ENCODE data around the gene LPCAT1.
"Not testable (repeated sequence)": the region's sequence is repeated elsewhere in the genome, so short reads cannot be mapped to it uniquely, and the experiment has no call there.

Gene LPCAT1

DNA sequence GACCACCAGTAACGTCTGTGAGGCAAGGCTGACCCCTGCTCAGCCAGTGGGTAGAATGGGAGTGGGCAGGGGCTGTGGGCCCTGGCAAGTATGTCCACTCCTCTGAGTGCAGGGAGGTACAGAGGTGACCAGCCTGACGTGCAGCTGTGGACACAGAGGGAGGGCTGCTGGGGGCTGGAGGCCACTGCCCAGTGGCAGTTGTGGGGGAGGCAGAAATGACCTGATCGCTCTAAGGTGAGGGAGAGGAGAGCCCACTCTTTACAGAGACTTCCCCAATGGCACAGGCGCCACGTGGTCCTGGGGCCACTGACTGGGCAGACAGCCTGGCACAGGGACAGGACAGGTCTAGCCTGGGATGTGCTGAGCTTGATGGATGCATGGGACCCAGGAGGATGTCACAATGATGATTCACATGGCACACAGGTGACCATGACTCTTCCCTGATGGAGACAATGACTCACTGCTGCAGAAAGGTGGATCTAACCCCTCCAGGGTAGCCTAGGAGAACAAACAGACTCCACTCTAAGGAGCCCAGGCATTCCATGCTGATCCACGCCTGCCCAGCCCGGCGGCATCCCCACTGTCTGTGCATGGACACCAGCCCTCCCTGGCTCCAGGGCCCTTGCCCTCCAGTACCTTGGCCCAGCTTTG, 7.7 kb downstream of the LPCAT1 start:
- H3K4me3 ChIP-seq: no peak overlapping the region
- TF ChIP-seq Cebpa-rat (IDR thresholded peaks at IDR 0.05): no peak

GRCh38 chr5:1515311-1515920, 8.3 kb downstream of the LPCAT1 start:
- no peak overlapping the region for H3K4me2 ChIP-seq
- H3K4me3 ChIP-seq: no peak overlapping the region
- no peak overlapping the region for H3K9ac ChIP-seq

More for the DNA sequence above, 7.7 kb downstream of the LPCAT1 start:
- Histone ChIP-seq H3K9ac (no peak overlapping the region), H3K27ac (peak overlapping the region; percentile 35; the same call in 1 of the 2 replicates), H3K9me3 (no peaks in the 10 kb centered on the region), H3K36me3 (peaks cover 93% of the 10 kb centered on the region), H3K4me1 (peaks cover 73% of the 10 kb centered on the region), H3K27me3 (no peaks in the 10 kb centered on the region), H4K20me1 (peaks cover 100% of the 10 kb centered on the region), H3K4me2 (no peak overlapping the region)

GRCh38 chr5:1514819-1515310, 8.9 kb downstream of the LPCAT1 start:
- not testable (repeated sequence) for H3K4me2 ChIP-seq, H3K9ac ChIP-seq, H3K27ac ChIP-seq, H3K9me3 ChIP-seq, H3K4me3 ChIP-seq, H3K27me3 ChIP-seq
- Histone ChIP-seq H3K4me1 (peaks cover 69% of the 10 kb centered on the region), H4K20me1 (peaks cover 100% of the 10 kb centered on the region), H3K36me3 (peaks cover 94% of the 10 kb centered on the region)

More at GRCh38 chr5:1515311-1515920, 8.3 kb downstream of the LPCAT1 start:
- H3K36me3 ChIP-seq: peaks cover 94% of the 10 kb centered on the region
- H3K27me3 ChIP-seq: no peaks in the 10 kb centered on the region
- H3K4me1 ChIP-seq: peaks cover 72% of the 10 kb centered on the region
- peak overlapping the region; percentile 35; the same call in 1 of the 2 replicates for H3K27ac ChIP-seq
- no peak for TF ChIP-seq Cebpa-rat (IDR thresholded peaks at IDR 0.05)
- H3K9me3 ChIP-seq: no peaks in the 10 kb centered on the region
- H4K20me1 ChIP-seq: peaks cover 100% of the 10 kb centered on the region

GRCh38 chr5:1514027-1514818, 9.5 kb downstream of the LPCAT1 start:
- Histone ChIP-seq H3K9me3 (no peaks in the 10 kb centered on the region), H3K9ac (peak overlapping the region; percentile 27; the same call in 1 of the 2 replicates), H3K4me3 (no peak overlapping the region), H3K36me3 (peaks cover 94% of the 10 kb centered on the region), H3K4me2 (no peak overlapping the region; the same call in 1 of the 2 replicates), H3K27ac (peak overlapping the region; percentile 19; the same call in 1 of the 2 replicates), H3K27me3 (no peaks in the 10 kb centered on the region), H3K4me1 (peaks cover 62% of the 10 kb centered on the region), H4K20me1 (peaks cover 100% of the 10 kb centered on the region)
- no peak for TF ChIP-seq Cebpa-rat (IDR thresholded peaks at IDR 0.05)

DNA sequence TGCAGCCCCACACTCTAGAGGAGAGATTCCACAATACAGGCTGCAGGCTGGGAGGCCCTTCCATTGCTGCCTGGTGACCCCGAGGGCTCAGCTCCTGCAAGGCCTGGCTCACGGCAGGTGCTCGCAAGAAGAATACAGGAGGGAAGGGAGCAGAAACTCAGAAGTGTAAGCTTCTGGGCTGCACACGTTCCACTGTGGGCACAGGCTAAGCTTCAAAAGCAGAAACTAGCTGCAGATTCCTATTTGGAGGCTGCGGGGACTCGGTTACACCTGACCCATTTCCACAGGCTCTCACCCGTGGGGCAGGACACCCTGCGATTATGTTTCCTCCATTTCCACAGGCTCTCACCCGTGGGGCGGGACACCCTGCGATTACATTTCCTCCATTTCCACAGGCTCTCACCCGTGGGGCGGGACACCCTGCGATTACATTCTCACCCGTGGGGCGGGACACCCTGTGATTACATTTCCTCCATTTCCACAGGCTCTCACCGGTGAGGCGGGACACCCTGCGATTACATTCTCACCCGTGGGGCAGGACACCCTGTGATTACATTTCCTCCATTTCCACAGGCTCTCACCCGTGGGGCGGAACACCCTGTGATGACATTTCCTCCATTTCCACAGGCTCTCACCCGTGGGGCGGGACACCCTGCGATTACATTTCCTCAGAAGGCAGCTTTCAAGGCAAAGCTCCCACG, 10.3 kb downstream of the LPCAT1 start:
- no peak for TF ChIP-seq Cebpa-rat (IDR thresholded peaks at IDR 0.05)
- peak overlapping the region; percentile 27; the same call in 1 of the 2 replicates for H3K9ac ChIP-seq
- H3K36me3 ChIP-seq: peaks cover 94% of the 10 kb centered on the region
- no peak overlapping the region; the same call in 1 of the 2 replicates for H3K4me2 ChIP-seq
- H3K9me3 ChIP-seq: no peaks in the 10 kb centered on the region
- no peaks in the 10 kb centered on the region for H3K27me3 ChIP-seq
- peaks cover 100% of the 10 kb centered on the region for H4K20me1 ChIP-seq
- H3K4me1 ChIP-seq: peaks cover 55% of the 10 kb centered on the region
- H3K4me3 ChIP-seq: no peak overlapping the region
- peak overlapping the region; percentile 19; the same call in 1 of the 2 replicates for H3K27ac ChIP-seq

- Histone ChIP-seq H3K4me1 (peaks cover 51% of the 10 kb centered on the region), H3K4me3 (no peak overlapping the region), H3K9me3 (no peaks in the 10 kb centered on the region), H3K9ac (no peak overlapping the region), H3K4me2 (no peak overlapping the region), H4K20me1 (peaks cover 100% of the 10 kb centered on the region), H3K27ac (no peak overlapping the region), H3K27me3 (no peaks in the 10 kb centered on the region), H3K36me3 (peaks cover 94% of the 10 kb centered on the region)
- no peak for TF ChIP-seq Cebpa-rat (IDR thresholded peaks at IDR 0.05)
Measured at GRCh38 chr5:1512541-1513291, 11.0 kb downstream of the LPCAT1 start.

GRCh38 chr5:1511651-1512540, 11.9 kb downstream of the LPCAT1 start:
- H3K27me3 ChIP-seq: no peaks in the 10 kb centered on the region
- H3K9ac ChIP-seq: no peak overlapping the region
- H3K9me3 ChIP-seq: no peaks in the 10 kb centered on the region
- peaks cover 51% of the 10 kb centered on the region for H3K4me1 ChIP-seq
- no peak overlapping the region for H3K4me2 ChIP-seq
- H4K20me1 ChIP-seq: peaks cover 100% of the 10 kb centered on the region
- TF ChIP-seq Cebpa-rat (IDR thresholded peaks at IDR 0.05): no peak
- H3K27ac ChIP-seq: no peak overlapping the region
- peaks cover 94% of the 10 kb centered on the region for H3K36me3 ChIP-seq
- no peak overlapping the region for H3K4me3 ChIP-seq

DNA sequence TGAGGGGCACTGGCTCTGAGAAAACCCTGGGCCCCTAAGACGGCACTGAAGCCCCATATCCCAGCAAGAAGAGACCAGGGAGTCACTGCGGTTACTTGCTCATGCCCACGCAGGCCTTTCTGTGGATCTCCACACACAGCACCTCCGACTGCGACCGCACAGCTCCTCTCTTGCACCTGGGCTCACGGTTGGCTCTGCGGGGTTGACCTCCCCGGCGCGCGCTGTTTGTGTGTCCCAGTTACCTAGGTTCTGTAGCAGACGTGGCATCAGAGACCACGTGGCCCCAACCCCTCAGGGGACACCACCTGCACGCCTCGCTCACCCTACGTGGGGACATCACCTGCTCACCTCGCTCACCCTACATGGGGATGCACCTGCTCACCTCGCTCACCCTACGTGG, 12.7 kb downstream of the LPCAT1 start:
- no peak overlapping the region for H3K4me3 ChIP-seq
- no peaks in the 10 kb centered on the region for H3K9me3 ChIP-seq
- TF ChIP-seq Cebpa-rat (IDR thresholded peaks at IDR 0.05): no peak
- H4K20me1 ChIP-seq: peaks cover 100% of the 10 kb centered on the region
- H3K4me1 ChIP-seq: peaks cover 51% of the 10 kb centered on the region
- H3K9ac ChIP-seq: no peak overlapping the region
- H3K36me3 ChIP-seq: peaks cover 91% of the 10 kb centered on the region
- no peaks in the 10 kb centered on the region for H3K27me3 ChIP-seq
- H3K27ac ChIP-seq: no peak overlapping the region
- no peak overlapping the region for H3K4me2 ChIP-seq
